CD14-positive monocyte (primary cell): ENCODE results near the gene CRIM1. TPM values are rescaled to one million over a fixed set of nuclear protein-coding genes. Genes with fewer than 3 reads are reported as not detected.
A peak's percentile ranks its signal among the peaks of the same experiment; 100 is the strongest.

Experiments used
- DNase-seq, 3 donors: peaks; one replicate each; pipeline ENCODE4 v3.0.0-alpha.2; 2011 to 2022
- H2AFZ ChIP-seq: 2 replicates; pipeline ENCODE4 v1.6.0; 2012; ENCODE audit warnings: mild to moderate bottlenecking, low read depth, low read length, inconsistent platforms; ENCODE audit not compliant: insufficient read depth, poor library complexity, severe bottlenecking
- H3K27ac ChIP-seq, 2 donors: 1 replicate in 1 of 2; 2 replicates in 1 of 2; pipeline ENCODE4 v1.5.1; 2012 to 2013; ENCODE audit warnings: low read length in 2 of 2, control low read depth in 1 of 2, inconsistent platforms in 1 of 2, low read depth in 1 of 2, mild to moderate bottlenecking in 1 of 2
- H3K27me3 ChIP-seq, 2 donors: one replicate each; pipeline versions ENCODE4 v1.6.0 to v1.6.1; 2011 to 2013; ENCODE audit warnings: low read length in 2 of 2; ENCODE audit not compliant: control insufficient read depth in 2 of 2, insufficient read depth in 2 of 2
- H3K36me3 ChIP-seq, 2 donors: replicated peaks in 1 of 2; 1 replicate in 1 of 2; 2 replicates in 1 of 2; pipeline versions ENCODE4 v1.5.1 to v1.6.1; 2012 to 2013; ENCODE audit warnings: low read length in 2 of 2, control low read depth in 1 of 2, inconsistent platforms in 1 of 2, mild to moderate bottlenecking in 1 of 2; ENCODE audit not compliant: insufficient read depth in 2 of 2, control insufficient read depth in 1 of 2
- H3K4me1 ChIP-seq, 2 donors: 1 replicate in 1 of 2; 2 replicates in 1 of 2; pipeline versions ENCODE4 v1.5.1 to v1.6.1; 2012 to 2013; ENCODE audit warnings: low read length in 2 of 2, control low read depth in 1 of 2, inconsistent platforms in 1 of 2, mild to moderate bottlenecking in 1 of 2, moderate library complexity in 1 of 2; ENCODE audit not compliant: insufficient read depth in 2 of 2, control insufficient read depth in 1 of 2
- H3K4me2 ChIP-seq: replicated peaks from 2 replicates; pipeline ENCODE3; 2012; ENCODE audit warnings: low read length, moderate library complexity, mild to moderate bottlenecking; ENCODE audit not compliant: poor library complexity, severe bottlenecking; ENCODE audit errors: extremely low read depth
- H3K4me3 ChIP-seq, 3 experiments: fragments of 200-600 bp in 1 of 3; sonication (generic) in 1 of 3; replicated peaks in 1 of 3; 1 replicate in 2 of 3; 2 replicates in 1 of 3; pipeline ENCODE4 v1.5.1; 2011 to 2013; ENCODE audit warnings: low read length in 3 of 3, mild to moderate bottlenecking in 3 of 3, control low read depth in 2 of 3, low read depth in 2 of 3, inconsistent platforms in 1 of 3, moderate library complexity in 1 of 3
- H3K79me2 ChIP-seq: 2 replicates; pipeline ENCODE4 v1.6.0; 2012; ENCODE audit warnings: mild to moderate bottlenecking, control low read depth, inconsistent platforms, low read length, moderate library complexity; ENCODE audit not compliant: insufficient read depth
- H3K9ac ChIP-seq: 2 replicates; pipeline ENCODE4 v1.6.0; 2017; ENCODE audit warnings: low read length, mild to moderate bottlenecking; ENCODE audit not compliant: insufficient read depth, poor library complexity, severe bottlenecking
- H3K9me3 ChIP-seq, 2 donors: replicated peaks in 1 of 2; 1 replicate in 1 of 2; 2 replicates in 1 of 2; pipeline versions ENCODE4 v1.5.1 to v1.6.1; 2012 to 2013; ENCODE audit warnings: low read length in 2 of 2, control low read depth in 1 of 2; ENCODE audit not compliant: control insufficient read depth in 1 of 2, insufficient read depth in 1 of 2
- H4K20me1 ChIP-seq: 2 replicates; pipeline ENCODE4 v1.6.0; 2012; ENCODE audit warnings: mild to moderate bottlenecking, low read length, control low read depth, moderate library complexity; ENCODE audit not compliant: insufficient read depth
- H3K27ac Mint-ChIP-seq, 7 donors: one replicate each; pipeline ENCODE4 v1.8.0; 2020; ENCODE audit warnings: mild to moderate bottlenecking in 7 of 7, mixed read lengths in 7 of 7, moderate library complexity in 6 of 7, inconsistent platforms in 2 of 7
- H3K27me3 Mint-ChIP-seq, 3 donors: one replicate each; pipeline ENCODE4 v1.8.0; 2021 to 2022; ENCODE audit warnings: low read depth in 3 of 3, mild to moderate bottlenecking in 3 of 3, mixed read lengths in 3 of 3, moderate library complexity in 3 of 3, inconsistent platforms in 1 of 3
- H3K36me3 Mint-ChIP-seq, 2 donors: one replicate each; pipeline ENCODE4 v1.8.0; 2020; ENCODE audit warnings: mixed read lengths in 2 of 2, inconsistent platforms in 1 of 2, mild to moderate bottlenecking in 1 of 2
- H3K4me1 Mint-ChIP-seq: one replicate; pipeline ENCODE4 v1.8.0; 2020; ENCODE audit warnings: mild to moderate bottlenecking, mixed read lengths
- H3K4me3 Mint-ChIP-seq, 2 donors: one replicate each; pipeline ENCODE4 v1.8.0; 2020; ENCODE audit warnings: mild to moderate bottlenecking in 2 of 2, mixed read lengths in 2 of 2, moderate library complexity in 1 of 2
- H3K9me3 Mint-ChIP-seq, 7 donors: one replicate each; pipeline ENCODE4 v1.8.0; 2020 to 2022; ENCODE audit warnings: mixed read lengths in 7 of 7, mild to moderate bottlenecking in 6 of 7, moderate library complexity in 6 of 7, inconsistent platforms in 2 of 7
- WGBS: methylation state at CpG from one replicate; pipeline ENCODE4 v1.1.5; 2013; ENCODE audit warnings: missing lambda C conversion rate; ENCODE audit not compliant: insufficient coverage; 5-methylcytosine and 5-hydroxymethylcytosine counted together
- intact Hi-C, 2 donors: fragments of 100-400 bp; cut with micrococcal nuclease; formaldehyde crosslinking; loops; one replicate each; pipeline versions ENCODE4 v1.15.0 to v1.15.1; 2023
- polyA plus RNA-seq, 3 donors: library from polyadenylated mRNA; depleted of rRNA in 1 of 3; unstranded in 2 of 3; stranded (reverse) in 1 of 3; fragments of 300-500 nt in 2 of 3; fragments of >200 nt in 1 of 3; fragmentation: Illumina TruSeq in 2 of 3; gene quantifications; 1 replicate in 2 of 3; 2 replicates in 1 of 3; pipeline ENCODE4 v1.2.3, GENCODE V29; 2012 to 2021
- TF ChIP-seq, protein P1 (sequence below): fragments of 200-600 bp; IDR thresholded peaks from one replicate; pipeline ENCODE4 v1.8.0; 2022; ENCODE audit warnings: antibody characterized with exemption, mild to moderate bottlenecking

Gene CRIM1
- polyA plus RNA-seq, 3 donors = 0.08 to 0.27 TPM; not detected in 1

DNA sequence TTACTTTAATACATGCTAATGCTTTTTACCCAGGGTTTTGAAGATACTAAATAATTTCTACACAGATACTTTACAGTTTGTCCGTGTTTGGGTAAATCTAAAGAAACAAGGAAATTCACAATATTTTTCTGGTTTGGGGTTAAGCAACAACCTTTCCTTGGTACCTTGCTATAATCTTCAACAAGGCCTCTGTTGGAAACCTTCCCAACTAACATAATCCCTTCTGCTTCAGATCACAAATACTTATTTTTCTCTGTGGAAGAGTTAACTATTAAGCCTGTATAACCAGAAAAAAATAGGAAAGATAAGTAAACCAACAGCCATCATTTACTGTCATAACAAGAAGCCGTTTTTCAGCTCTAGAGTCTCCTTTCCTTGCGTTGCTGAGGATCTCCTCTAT, 227.4 kb downstream of the CRIM1 start:
- peaks cover 83 to 98% of the 10 kb centered on the region in 2 donors for H3K36me3 Mint-ChIP-seq

DNA sequence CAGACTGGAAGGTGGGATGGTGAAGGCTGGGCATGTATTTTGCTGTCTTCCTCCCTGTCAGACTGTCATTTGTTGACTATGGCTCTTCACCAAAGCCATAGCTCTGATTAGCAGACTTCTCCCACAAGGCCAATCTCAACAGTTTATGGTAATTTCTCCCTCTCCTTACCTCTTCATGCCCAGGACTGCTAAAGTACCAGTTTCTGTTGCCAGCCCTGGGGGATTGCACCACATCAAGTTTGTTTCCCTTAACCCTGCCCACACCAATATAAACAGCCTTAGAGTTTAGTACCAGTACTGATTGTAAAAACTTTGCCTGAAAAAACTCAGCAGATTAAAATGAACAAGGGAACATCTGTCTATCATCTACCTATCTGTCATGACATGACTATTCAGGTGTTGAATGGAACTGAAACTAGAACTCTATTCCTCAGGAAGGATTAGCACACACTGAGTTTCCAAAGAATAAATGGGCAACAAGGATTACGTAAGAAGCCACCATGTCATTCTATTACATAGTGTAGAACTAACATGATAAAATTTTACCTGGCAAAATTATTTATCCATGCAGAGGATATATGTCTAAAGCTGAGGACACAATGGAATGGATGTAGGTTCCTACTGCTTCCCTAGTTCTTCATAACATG, 228.7 kb downstream of the CRIM1 start:
- peak overlapping the region in 4 of 7 donors; percentile 33 to 75 (median 56) for H3K27ac Mint-ChIP-seq
- H3K36me3 Mint-ChIP-seq = peaks cover 76 to 96% of the 10 kb centered on the region in 2 donors
- peaks cover 78 to 99% of the 10 kb centered on the region in 2 donors for H3K36me3 ChIP-seq

More for the DNA sequence above, 227.4 kb downstream of the CRIM1 start:
- Histone ChIP-seq H3K4me1 (peaks cover 3 to 8% of the 10 kb centered on the region in 2 donors), H3K27ac (no peak overlapping the region), H3K9me3 (no peaks in the 10 kb centered on the region), H3K36me3 (peaks cover 83 to 100% of the 10 kb centered on the region in 2 donors), H3K27me3 (no peaks in the 10 kb centered on the region), H3K9ac (no peak overlapping the region), H2AFZ (no peak overlapping the region), H3K4me3 (no peak overlapping the region), H3K4me2 (no peak overlapping the region), H3K79me2 (peaks cover 30% of the 10 kb centered on the region), H4K20me1 (peaks cover 53% of the 10 kb centered on the region)
- Mint-ChIP-seq H3K27me3 (no peaks in the 10 kb centered on the region), H3K27ac (peak overlapping the region in 1 of 7 donors; percentile 17), H3K4me3 (no peak overlapping the region), H3K9me3 (no peaks in the 10 kb centered on the region), H3K4me1 (peaks cover 11% of the 10 kb centered on the region)
- no CpG with 5 or more reads among the region's 3 CpGs for WGBS
- intact Hi-C loops = no loop called here
- no peak for DNase-seq
- TF ChIP-seq, protein P1, sequence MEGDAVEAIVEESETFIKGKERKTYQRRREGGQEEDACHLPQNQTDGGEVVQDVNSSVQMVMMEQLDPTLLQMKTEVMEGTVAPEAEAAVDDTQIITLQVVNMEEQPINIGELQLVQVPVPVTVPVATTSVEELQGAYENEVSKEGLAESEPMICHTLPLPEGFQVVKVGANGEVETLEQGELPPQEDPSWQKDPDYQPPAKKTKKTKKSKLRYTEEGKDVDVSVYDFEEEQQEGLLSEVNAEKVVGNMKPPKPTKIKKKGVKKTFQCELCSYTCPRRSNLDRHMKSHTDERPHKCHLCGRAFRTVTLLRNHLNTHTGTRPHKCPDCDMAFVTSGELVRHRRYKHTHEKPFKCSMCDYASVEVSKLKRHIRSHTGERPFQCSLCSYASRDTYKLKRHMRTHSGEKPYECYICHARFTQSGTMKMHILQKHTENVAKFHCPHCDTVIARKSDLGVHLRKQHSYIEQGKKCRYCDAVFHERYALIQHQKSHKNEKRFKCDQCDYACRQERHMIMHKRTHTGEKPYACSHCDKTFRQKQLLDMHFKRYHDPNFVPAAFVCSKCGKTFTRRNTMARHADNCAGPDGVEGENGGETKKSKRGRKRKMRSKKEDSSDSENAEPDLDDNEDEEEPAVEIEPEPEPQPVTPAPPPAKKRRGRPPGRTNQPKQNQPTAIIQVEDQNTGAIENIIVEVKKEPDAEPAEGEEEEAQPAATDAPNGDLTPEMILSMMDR = no peak

More for the DNA sequence above, 228.7 kb downstream of the CRIM1 start:
- no CpG with 5 or more reads among the region's 1 CpG for WGBS
- Histone ChIP-seq H3K27ac (peak overlapping the region in 1 of 2 donors; percentile 22), H3K9ac (no peak overlapping the region), H3K79me2 (peaks cover 39% of the 10 kb centered on the region), H3K4me1 (peaks cover 6 to 8% of the 10 kb centered on the region in 2 donors), H2AFZ (no peak overlapping the region), H3K27me3 (no peaks in the 10 kb centered on the region), H3K4me2 (no peak overlapping the region), H3K4me3 (no peak overlapping the region), H4K20me1 (peaks cover 57% of the 10 kb centered on the region), H3K9me3 (no peaks in the 10 kb centered on the region)
- intact Hi-C loops = no loop called here
- Mint-ChIP-seq H3K4me3 (no peak overlapping the region), H3K9me3 (no peaks in the 10 kb centered on the region), H3K27me3 (no peaks in the 10 kb centered on the region), H3K4me1 (peaks cover 15% of the 10 kb centered on the region)
- DNase-seq = no peak
- TF ChIP-seq, protein P1 = no peak
